Measurements from ENCODE around the gene TXNDC17.
"Not testable (repeated sequence)": the region's sequence is repeated elsewhere in the genome, so short reads cannot be mapped to it uniquely, and the experiment has no call there.

Gene TXNDC17

DNA sequence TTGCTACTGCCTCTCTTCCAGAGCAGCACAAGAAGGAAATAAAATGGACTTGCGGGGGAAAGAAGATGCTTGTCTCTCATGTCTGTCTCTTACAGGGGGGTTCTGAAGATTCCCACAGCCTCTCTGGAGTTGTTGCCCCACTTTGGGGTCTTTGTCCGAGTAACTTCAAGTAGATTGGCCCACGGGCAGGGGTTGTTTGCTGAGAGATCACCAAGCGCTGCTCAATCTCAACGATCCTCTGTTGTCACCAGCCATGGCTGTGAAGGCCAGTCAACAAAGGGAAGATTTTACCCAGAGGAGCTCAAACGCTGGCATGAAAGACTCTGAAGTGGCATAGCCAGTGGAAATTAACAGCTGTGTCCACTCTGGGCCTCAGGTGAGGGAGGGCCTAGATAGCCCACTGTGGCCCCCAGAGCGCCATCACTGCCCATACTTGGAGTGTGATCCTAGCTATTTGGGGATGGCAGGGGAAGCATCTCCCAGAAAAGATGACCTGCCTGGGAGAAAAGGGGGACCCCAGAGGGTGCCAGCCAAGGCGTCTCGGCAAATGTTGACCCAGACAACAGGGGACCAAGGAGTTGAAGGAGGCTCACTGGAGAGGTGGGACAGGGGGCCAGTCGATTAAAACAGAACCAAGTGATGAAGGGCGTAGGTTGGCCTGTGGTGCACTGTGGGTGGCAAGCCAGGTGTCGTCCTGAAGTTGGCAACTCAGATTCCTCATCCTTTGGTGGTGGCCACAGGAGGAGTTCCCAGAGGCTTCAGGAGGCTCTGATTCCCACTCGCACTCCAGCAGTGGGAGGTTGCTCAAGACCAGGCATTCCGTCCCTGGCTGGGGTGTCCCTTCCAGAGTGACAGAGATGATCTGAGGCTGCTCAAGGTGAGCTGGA is 44.3 kb downstream of the TXNDC17 start:
- no peak for DNase-seq

DNA sequence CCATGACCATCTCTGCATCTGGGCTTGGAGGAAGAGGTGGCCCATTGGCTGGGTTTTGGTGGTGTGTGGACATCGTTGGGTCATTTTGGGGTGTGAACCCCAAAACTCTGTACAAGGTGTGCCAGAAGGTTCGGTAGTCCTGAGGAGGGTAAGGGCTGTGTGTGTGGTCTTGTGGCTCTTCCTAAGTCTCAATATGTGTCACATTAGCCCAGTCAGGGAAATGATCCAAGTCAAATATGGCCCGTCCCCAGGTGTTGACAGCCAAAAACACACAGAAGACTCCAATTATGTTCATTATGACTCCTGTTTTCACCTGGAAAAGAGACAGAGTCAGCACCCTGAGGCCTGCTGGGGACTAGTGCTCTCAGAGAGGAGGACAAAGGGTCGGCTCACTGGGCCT is 45.2 kb downstream of the TXNDC17 start:
- DNase-seq: no peak

DNA sequence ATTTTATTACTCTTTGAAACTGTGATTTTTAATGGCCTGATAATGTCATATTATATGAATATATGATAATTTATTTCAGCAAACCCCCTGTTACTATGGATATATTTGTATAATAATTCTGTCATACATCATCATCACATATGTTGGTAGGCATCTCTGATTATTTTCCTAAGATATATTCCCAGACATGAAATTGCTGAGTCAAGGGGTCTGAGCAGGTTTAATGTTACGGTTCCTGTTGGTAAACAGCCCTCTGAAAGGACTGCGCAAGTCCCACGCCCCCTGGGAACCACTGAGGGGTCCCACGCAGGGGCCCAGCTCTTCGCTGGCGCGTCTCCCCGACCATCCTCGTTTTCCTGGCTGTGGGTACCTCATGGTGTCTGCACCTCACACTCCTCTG is 48.1 kb downstream of the TXNDC17 start:
- no peak for DNase-seq

DNA sequence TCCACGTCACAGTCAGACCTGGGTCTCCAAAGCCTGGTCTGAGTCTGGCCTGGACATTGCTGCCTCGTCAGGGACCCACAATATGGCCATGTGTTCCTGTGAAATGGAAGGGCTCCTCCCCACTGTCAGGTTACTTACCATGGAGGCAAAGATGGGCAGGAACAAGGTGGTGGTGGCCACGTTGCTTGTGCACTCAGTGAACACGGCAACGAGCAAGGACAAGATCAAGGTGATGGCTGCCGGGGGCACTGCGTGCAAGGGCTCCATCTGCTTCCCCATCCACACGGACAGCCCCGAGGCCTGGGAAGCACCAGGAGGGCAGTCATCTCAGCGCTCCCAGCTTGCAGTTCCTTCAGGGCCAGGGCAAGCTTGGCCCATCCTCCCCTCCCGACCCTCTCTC is 49.8 kb downstream of the TXNDC17 start:
- DNase-seq: no peak

DNA sequence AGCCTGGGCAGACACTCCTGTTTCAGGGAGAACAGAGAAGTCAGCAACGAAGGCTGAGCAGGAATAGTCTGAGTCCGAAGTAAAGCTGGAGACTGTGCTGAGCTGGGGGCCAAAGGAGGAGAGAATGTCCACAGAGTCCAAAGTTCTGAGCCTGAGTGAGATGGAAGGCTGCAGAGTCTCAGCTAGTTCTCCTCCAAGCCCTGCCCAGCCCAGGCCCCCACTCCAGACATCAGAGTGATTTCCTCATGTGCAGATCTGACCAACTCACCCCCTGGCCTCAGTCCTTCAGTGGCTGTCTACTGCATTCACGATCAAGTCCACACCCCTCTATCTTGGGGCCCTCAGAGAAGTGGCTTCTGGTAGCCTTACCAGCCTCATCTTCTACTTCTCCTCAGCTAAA is 50.7 kb downstream of the TXNDC17 start:
- no peak for DNase-seq

DNA sequence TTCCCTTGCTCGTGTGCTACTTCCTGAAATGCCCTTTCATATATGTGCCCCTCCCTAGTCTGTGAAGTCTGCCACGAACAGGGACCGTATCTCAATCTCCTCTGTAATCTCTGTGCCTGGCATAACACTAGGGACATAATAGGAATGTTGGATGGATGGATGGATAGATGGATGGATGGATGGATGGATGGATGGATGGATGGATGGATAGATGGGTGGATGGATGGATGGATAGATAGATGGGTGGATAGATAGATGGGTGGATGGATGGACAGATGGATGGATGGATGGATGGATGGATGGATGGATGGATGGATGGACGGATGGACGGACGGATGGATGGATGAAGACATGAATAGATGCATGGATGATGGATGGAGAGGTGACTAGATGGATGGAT is 51.1 kb downstream of the TXNDC17 start:
- DNase-seq: not testable (repeated sequence)
